Ishikawa (cell line): Measurements from ENCODE around the gene ERCC6L2.

ENCODE experiments used
- CEBPB ChIP-seq: IDR thresholded peaks from 2 replicates; pipeline ENCODE4 v1.6.1; 2012
- CREB1 ChIP-seq: IDR thresholded peaks from 2 replicates; pipeline ENCODE4 v1.6.1; 2012; ENCODE audit warnings: low read depth
- EGR1 ChIP-seq: IDR thresholded peaks from 2 replicates; pipeline ENCODE4 v1.6.1; 2012
- EP300 ChIP-seq: IDR thresholded peaks from 2 replicates; pipeline ENCODE4 v1.6.1; 2012; ENCODE audit warnings: borderline replicate concordance
- FOXM1 ChIP-seq: IDR thresholded peaks from 2 replicates; pipeline ENCODE4 v1.6.1; 2012; ENCODE audit warnings: low read depth, borderline replicate concordance
- NFIC ChIP-seq: IDR thresholded peaks from 2 replicates; pipeline ENCODE4 v1.6.1; 2012
- RAD21 ChIP-seq: IDR thresholded peaks from 2 replicates; pipeline ENCODE4 v1.6.1; 2012; ENCODE audit warnings: low read depth
- TAF1 ChIP-seq: IDR thresholded peaks from 2 replicates; pipeline ENCODE4 v1.6.1; 2012; ENCODE audit warnings: low read depth, mild to moderate bottlenecking
- TCF12 ChIP-seq: IDR thresholded peaks from 2 replicates; pipeline ENCODE4 v1.6.1; 2012; ENCODE audit warnings: low read depth
- TEAD4 ChIP-seq: IDR thresholded peaks from 2 replicates; pipeline ENCODE4 v1.6.1; 2012
- YY1 ChIP-seq: IDR thresholded peaks from 2 replicates; pipeline ENCODE4 v1.6.1; 2012; ENCODE audit warnings: low read depth
- ZBTB7A ChIP-seq: IDR thresholded peaks from 2 replicates; pipeline ENCODE4 v1.6.1; 2012; ENCODE audit warnings: low read depth
- TF ChIP-seq, protein P1 (sequence below): IDR thresholded peaks from 2 replicates; pipeline ENCODE4 v1.6.1; 2012; ENCODE audit warnings: low read depth, mild to moderate bottlenecking
- TF ChIP-seq, protein P2 (sequence below): IDR thresholded peaks from 2 replicates; pipeline ENCODE4 v1.6.1; 2012
- TF ChIP-seq, protein P3 (sequence below): IDR thresholded peaks from 2 replicates; pipeline ENCODE4 v1.6.1; 2012

ERCC6L2 gene

DNA sequence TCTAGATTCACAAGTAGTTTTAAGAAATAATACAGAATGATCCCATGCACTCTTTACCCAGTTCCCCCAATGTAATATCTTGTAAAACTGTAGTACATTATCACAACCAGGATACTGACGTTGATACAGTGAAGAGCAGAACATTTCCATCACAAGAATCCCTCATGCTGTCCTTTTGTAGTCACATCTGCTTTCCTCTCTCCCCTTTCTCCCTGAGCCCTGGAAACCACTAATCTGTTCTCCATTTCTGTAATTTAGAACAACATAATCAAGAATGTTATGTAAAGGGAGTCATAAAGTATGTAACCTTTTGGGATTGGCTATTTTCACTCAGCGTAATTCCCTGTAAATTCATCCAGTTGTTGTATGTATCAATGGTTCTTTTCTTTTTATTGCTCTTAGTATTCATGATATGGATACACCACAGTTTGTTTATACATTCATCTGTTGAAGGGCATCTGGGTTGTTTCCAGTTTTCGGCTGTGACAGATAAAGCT lies 61.1 kb downstream of the ERCC6L2 start:
- TF ChIP-seq EGR1 (no peak), TAF1 (no peak), TCF12 (no peak), FOXM1 (no peak), CREB1 (no peak), NFIC (no peak), TEAD4 (no peak), YY1 (no peak), CEBPB (no peak), ZBTB7A (no peak)
- TF ChIP-seq, protein P1, sequence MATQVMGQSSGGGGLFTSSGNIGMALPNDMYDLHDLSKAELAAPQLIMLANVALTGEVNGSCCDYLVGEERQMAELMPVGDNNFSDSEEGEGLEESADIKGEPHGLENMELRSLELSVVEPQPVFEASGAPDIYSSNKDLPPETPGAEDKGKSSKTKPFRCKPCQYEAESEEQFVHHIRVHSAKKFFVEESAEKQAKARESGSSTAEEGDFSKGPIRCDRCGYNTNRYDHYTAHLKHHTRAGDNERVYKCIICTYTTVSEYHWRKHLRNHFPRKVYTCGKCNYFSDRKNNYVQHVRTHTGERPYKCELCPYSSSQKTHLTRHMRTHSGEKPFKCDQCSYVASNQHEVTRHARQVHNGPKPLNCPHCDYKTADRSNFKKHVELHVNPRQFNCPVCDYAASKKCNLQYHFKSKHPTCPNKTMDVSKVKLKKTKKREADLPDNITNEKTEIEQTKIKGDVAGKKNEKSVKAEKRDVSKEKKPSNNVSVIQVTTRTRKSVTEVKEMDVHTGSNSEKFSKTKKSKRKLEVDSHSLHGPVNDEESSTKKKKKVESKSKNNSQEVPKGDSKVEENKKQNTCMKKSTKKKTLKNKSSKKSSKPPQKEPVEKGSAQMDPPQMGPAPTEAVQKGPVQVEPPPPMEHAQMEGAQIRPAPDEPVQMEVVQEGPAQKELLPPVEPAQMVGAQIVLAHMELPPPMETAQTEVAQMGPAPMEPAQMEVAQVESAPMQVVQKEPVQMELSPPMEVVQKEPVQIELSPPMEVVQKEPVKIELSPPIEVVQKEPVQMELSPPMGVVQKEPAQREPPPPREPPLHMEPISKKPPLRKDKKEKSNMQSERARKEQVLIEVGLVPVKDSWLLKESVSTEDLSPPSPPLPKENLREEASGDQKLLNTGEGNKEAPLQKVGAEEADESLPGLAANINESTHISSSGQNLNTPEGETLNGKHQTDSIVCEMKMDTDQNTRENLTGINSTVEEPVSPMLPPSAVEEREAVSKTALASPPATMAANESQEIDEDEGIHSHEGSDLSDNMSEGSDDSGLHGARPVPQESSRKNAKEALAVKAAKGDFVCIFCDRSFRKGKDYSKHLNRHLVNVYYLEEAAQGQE, result no peak
- TF ChIP-seq, protein P2, sequence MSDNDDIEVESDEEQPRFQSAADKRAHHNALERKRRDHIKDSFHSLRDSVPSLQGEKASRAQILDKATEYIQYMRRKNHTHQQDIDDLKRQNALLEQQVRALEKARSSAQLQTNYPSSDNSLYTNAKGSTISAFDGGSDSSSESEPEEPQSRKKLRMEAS, result no peak
- TF ChIP-seq, protein P3, sequence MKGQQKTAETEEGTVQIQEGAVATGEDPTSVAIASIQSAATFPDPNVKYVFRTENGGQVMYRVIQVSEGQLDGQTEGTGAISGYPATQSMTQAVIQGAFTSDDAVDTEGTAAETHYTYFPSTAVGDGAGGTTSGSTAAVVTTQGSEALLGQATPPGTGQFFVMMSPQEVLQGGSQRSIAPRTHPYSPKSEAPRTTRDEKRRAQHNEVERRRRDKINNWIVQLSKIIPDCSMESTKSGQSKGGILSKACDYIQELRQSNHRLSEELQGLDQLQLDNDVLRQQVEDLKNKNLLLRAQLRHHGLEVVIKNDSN, result no peak

DNA sequence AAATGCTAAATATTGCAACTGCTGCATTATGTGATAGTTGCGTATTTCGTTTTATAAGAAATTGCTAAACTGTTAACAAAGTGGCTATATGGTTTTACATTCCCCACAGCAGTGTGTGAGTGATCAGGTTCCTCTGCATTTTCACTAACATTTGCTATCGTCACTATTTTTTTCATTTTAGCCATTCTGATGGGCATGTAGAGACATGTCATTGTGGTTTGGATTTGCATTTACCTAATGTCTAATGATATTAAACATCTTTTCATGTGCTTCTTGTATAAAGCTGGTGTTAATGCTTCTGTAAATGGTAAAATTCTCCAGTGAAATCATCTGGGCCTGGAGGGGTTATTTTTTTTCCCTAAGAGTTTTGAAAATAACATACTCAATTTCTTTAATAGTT lies 61.6 kb downstream of the ERCC6L2 start:
- TF ChIP-seq TAF1, result no peak
- TF ChIP-seq, protein P3, result no peak
- no peak for TF ChIP-seq ZBTB7A
- TF ChIP-seq TEAD4, result no peak
- TF ChIP-seq NFIC, result no peak
- TF ChIP-seq FOXM1, result no peak
- TF ChIP-seq RAD21, result no peak
- TF ChIP-seq YY1, result no peak
- TF ChIP-seq, protein P1, result no peak
- no peak for TF ChIP-seq CREB1
- TF ChIP-seq EP300, result no peak
- no peak for TF ChIP-seq TCF12
- TF ChIP-seq, protein P2, result no peak

DNA sequence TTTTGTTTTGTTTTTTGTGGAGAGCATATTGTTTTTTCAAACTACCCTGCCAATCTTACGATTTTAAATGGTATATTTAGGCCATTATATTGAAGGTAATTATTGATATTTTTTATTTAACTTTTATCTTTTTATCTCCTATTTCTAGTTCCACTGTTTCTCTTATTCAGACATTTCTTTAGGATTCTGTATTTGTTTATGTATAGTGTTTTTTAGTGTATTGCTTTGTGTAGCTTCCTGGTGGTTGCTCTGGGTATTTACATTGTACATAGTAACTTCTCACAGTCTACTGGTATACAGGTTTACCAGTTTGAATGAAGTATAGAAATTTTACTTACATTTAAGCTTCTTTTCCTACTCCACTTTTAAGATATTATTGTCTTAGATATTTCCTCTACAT lies 63.2 kb downstream of the ERCC6L2 start:
- TF ChIP-seq EGR1, result no peak
- TF ChIP-seq TEAD4, result no peak
- TF ChIP-seq CEBPB, result no peak
- TF ChIP-seq EP300, result no peak
- TF ChIP-seq FOXM1, result no peak
- TF ChIP-seq NFIC, result no peak
- no peak for TF ChIP-seq YY1
- TF ChIP-seq TAF1, result no peak
- TF ChIP-seq TCF12, result no peak
- TF ChIP-seq, protein P2, result no peak
- no peak for TF ChIP-seq CREB1
- TF ChIP-seq, protein P3, result no peak
- TF ChIP-seq, protein P1, result no peak
- no peak for TF ChIP-seq ZBTB7A
- TF ChIP-seq RAD21, result no peak

DNA sequence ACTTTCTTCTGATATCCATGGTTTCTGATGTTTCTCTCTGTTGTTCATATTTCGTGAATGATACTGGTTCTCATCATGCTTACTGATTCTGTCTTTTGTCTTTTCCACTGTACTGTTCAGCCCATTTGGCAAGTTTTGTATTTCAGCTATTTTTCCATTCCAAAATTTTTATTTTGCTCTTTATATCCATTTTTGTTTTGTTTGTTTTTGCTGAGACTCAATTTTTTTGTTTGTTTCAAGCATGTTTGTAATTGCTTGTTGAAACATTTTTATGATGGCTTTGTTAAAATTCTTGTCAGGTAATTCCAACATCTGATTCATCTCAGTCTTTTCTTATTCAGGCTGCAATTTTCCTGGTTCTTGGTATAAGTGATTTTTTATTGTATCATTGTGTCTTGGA lies 64.0 kb downstream of the ERCC6L2 start:
- no peak for TF ChIP-seq CREB1
- no peak for TF ChIP-seq TEAD4
- TF ChIP-seq YY1, result no peak
- no peak for TF ChIP-seq TAF1
- TF ChIP-seq, protein P3, result no peak
- TF ChIP-seq ZBTB7A, result no peak
- TF ChIP-seq EGR1, result no peak
- no peak for TF ChIP-seq CEBPB
- TF ChIP-seq NFIC, result no peak
- no peak for TF ChIP-seq FOXM1
- no peak for TF ChIP-seq TCF12
- TF ChIP-seq, protein P2, result no peak
- TF ChIP-seq RAD21, result no peak
- TF ChIP-seq, protein P1, result no peak
